Adrenal gland (tissue), 5 donors: ENCODE measurements around the gene PCGF3.

Experiments
- CTCF ChIP-seq, 6 experiments: fragments of 450-650 bp in 4 of 6; fragments of 200-600 bp in 2 of 6; sonication (generic) in 1 of 6; IDR thresholded peaks; 1 replicate in 5 of 6; 2 replicates in 1 of 6; pipeline versions ENCODE4 v1.5.1 to v1.8.0; 2016 to 2021; ENCODE audit warnings: antibody characterized with exemption in 6 of 6, mild to moderate bottlenecking in 2 of 6, moderate library complexity in 1 of 6
- POLR2A ChIP-seq, 2 donors: fragments of 450-650 bp; IDR thresholded peaks; one replicate each; pipeline ENCODE4 v1.6.1; 2017; ENCODE audit warnings: antibody characterized with exemption in 2 of 2, mild to moderate bottlenecking in 2 of 2, moderate library complexity in 1 of 2
- donor health status: DM: no; HTN: no; CAD: no.

DNA sequence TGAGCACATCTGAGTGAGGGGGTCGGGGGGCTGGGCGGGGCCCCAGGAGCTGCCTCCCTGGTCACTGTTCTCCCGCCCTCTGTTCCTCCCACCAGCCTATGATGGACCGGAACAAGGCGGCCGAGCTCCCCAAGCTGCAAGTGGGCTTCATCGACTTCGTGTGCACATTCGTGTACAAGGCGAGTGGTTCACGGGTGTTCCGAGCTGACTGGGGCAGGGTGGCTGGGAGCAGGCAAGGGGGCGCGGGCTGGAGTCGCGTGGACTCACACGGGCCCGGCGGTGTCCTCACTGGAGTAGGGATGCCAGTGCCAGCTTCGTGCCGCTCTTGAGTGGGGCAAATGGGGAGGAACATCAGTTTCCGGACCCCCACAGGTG is 39.2 kb upstream of the PCGF3 start:
- TF ChIP-seq POLR2A (IDR thresholded peaks at IDR 0.05) (no peak), CTCF (IDR thresholded peaks at IDR 0.05) (no peak)
